ENCODE measurements around the gene BAD. TPM values are rescaled to one million over a fixed set of nuclear protein-coding genes. Genes with fewer than 3 reads are reported as not detected.
A peak's percentile ranks its signal among the peaks of the same experiment; 100 is the strongest.

Gene BAD
- total and polyA plus RNA-seq, 10 of the 15 experiments (the other 5 are each of a cell fraction or from before 2014, with no cell fraction given), result 1.5 to 67.2 (median 39.6) TPM

GRCh38 chr11:64224891-64225607 lies 59.4 kb downstream of the BAD start (continued):
- TF ChIP-seq BRCA1 (IDR thresholded peaks at IDR 0.05; ENCODE audit: low read depth, low read length), result no peak
- TF ChIP-seq, protein P1, sequence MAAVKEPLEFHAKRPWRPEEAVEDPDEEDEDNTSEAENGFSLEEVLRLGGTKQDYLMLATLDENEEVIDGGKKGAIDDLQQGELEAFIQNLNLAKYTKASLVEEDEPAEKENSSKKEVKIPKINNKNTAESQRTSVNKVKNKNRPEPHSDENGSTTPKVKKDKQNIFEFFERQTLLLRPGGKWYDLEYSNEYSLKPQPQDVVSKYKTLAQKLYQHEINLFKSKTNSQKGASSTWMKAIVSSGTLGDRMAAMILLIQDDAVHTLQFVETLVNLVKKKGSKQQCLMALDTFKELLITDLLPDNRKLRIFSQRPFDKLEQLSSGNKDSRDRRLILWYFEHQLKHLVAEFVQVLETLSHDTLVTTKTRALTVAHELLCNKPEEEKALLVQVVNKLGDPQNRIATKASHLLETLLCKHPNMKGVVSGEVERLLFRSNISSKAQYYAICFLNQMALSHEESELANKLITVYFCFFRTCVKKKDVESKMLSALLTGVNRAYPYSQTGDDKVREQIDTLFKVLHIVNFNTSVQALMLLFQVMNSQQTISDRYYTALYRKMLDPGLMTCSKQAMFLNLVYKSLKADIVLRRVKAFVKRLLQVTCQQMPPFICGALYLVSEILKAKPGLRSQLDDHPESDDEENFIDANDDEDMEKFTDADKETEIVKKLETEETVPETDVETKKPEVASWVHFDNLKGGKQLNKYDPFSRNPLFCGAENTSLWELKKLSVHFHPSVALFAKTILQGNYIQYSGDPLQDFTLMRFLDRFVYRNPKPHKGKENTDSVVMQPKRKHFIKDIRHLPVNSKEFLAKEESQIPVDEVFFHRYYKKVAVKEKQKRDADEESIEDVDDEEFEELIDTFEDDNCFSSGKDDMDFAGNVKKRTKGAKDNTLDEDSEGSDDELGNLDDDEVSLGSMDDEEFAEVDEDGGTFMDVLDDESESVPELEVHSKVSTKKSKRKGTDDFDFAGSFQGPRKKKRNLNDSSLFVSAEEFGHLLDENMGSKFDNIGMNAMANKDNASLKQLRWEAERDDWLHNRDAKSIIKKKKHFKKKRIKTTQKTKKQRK (IDR thresholded peaks at IDR 0.05; ENCODE audit: low read depth, low read length), result no peak
- TF ChIP-seq EED (IDR thresholded peaks at IDR 0.05; ENCODE audit: low read depth), result no peak
- TF ChIP-seq MTA3 (IDR thresholded peaks at IDR 0.05; ENCODE audit: borderline replicate concordance, low read length), result peak; percentile 3; the same call in 1 of the 2 replicates
- peak; percentile 33; the same call in 1 of the 2 replicates for TF ChIP-seq SPI1 (IDR thresholded peaks at IDR 0.05; ENCODE audit: borderline replicate concordance, insufficient read depth, low read depth, low read length)

DNA sequence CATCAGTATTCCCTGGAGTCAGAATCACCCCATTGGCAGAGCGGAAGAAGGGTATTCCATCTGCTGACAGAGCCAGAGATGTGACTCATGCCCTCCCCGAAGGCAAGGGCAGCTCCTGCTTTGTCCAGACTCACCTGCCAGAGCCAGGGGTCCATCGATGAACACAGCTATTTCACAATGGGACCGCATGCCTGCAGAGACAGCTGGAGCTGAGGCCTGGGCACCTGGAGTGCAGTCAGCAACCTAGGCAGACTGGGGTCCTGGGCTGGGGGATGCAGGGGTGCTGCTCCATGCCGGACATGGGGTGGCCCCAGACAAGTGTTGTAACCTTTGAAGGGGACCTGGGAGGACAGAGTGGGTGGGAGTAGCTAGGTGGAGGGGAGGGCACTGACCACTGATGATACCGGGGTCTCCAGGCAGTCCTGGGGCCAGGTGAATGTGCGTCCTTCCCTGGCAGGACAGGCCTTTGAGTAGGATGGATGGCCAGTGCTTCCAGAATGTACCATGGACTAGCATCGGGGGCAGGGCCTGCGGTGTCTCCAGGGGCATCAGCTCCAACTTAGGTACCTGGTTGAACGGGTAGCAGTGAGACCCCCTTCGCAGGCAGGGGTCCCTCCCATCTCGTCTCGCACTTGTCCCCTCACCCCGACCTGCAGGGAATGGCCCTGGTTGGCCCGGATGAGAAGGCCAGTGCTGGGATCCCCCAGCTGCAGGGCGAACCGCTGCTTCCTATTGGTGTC lies 60.1 kb downstream of the BAD start:
- ChIA-PET POLR2A (interaction anchor here (0.5 to 9.7 kb wide), 7 partner anchors 9 to 80 kb away, joined by 3 to 85 read pairs (median 5); partner anchors contain the start of genes ESRRA, FERMT3, FKBP2 and PPP1R14B), SMC1A (ENCODE audit: uncharacterized antibody, unreplicated experiment) (interaction anchor here (1.7 to 5.4 kb wide), 2 partner anchors 10 to 18 kb away, joined by 5 to 56 read pairs; partner anchors contain the start of gene FERMT3), CTCF (interaction anchor here (0.6 to 5.0 kb wide), 4 partner anchors 18 to 1800 kb away, joined by 3 to 59 read pairs (median 8); partner anchors contain the start of genes FERMT3 and STIP1), RAD21 (ENCODE audit: unreplicated experiment) (interaction anchor here (1.4 to 1.6 kb wide), 2 partner anchors 17 to 19 kb away, joined by 5 to 6 read pairs; no protein-coding TSS in a partner anchor)
- Histone ChIP-seq H3K79me2 (ENCODE audit: control insufficient read depth, insufficient read depth, low read length) (peaks cover 32% of the 10 kb centered on the region), H3K36me3 (ENCODE audit: control insufficient read depth in 2 of 2, insufficient read depth in 2 of 2, low read length in 1 of 2) (peaks cover 14 to 22% of the 10 kb centered on the region in 2 experiments), H3K4me1 (ENCODE audit: control insufficient read depth, insufficient read depth, low read length) (peaks cover 12% of the 10 kb centered on the region), H3K4me2 (ENCODE audit: control insufficient read depth, insufficient read depth) (peak overlapping the region; percentile 91), H3K4me3 (0 out of 2 replicates have a peak overlapping the region, but pooled peaks have one; percentile 90), H2AFZ (ENCODE audit: control insufficient read depth, low read depth, low read length) (no peak overlapping the region), H3K9me3 (replicated peaks; ENCODE audit: control insufficient read depth, insufficient read depth, low read length) (no peaks in the 10 kb centered on the region), H4K20me1 (ENCODE audit: control insufficient read depth, insufficient read depth) (no peaks in the 10 kb centered on the region), H3K9ac (ENCODE audit: control insufficient read depth, insufficient read depth, low read length) (no peak overlapping the region), H3K27ac (ENCODE audit: control insufficient read depth, insufficient read depth) (no peak overlapping the region), H3K27me3 (replicated peaks in 1 of 2; ENCODE audit: control insufficient read depth in 2 of 2, insufficient read depth in 2 of 2, low read length in 1 of 2) (no peaks in the 10 kb centered on the region)
- ATAC-seq (no peak), FAIRE-seq (no peak), DNase-seq (ENCODE audit: low read depth, low spot score) (no peak)
- BruUV-seq (replicated peaks), result no TSS peak
- 78% methylated on average over 16 of the region's 17 CpGs for WGBS (ENCODE audit: insufficient coverage, insufficient replicate concordance, low lambda C conversion rate, missing lambda C conversion rate)
- in situ Hi-C loops (cut with MboI), result no loop called here
- intact Hi-C loops (cut with micrococcal nuclease; ENCODE audit: unreplicated experiment), result no loop called here
- peak; percentile 57; the same call in 1 of the 2 replicates for TF ChIP-seq POLR2AphosphoS2 (IDR thresholded peaks at IDR 0.05; ENCODE audit: low read depth, low read length)
- peak; percentile 70; the same call in 1 of the 2 replicates for TF ChIP-seq POLR2AphosphoS5 (IDR thresholded peaks at IDR 0.05; ENCODE audit: low read length)
- peak; percentile 75 for TF ChIP-seq POLR2A (IDR thresholded peaks at IDR 0.05; ENCODE audit: low read depth, low read length)
- TF ChIP-seq RB1 (IDR thresholded peaks at IDR 0.05; ENCODE audit: borderline replicate concordance), result no peak
- TF ChIP-seq BRCA1 (IDR thresholded peaks at IDR 0.05; ENCODE audit: low read depth, low read length), result no peak
- no peak for TF ChIP-seq CHD4 (IDR thresholded peaks at IDR 0.05)
- peak; percentile 20; the same call in 1 of the 2 replicates for TF ChIP-seq PML (IDR thresholded peaks at IDR 0.05; ENCODE audit: low read length)
- peak; percentile 72; the same call in 1 of the 2 replicates for TF ChIP-seq MTA3 (IDR thresholded peaks at IDR 0.05; ENCODE audit: borderline replicate concordance, low read length)
